ENCODE measurements around the gene ARFIP2. TPM values are rescaled to one million over a fixed set of nuclear protein-coding genes. Genes with fewer than 3 reads are reported as not detected.
A peak's percentile ranks its signal among the peaks of the same experiment; 100 is the strongest.
"Not testable (repeated sequence)": the region's sequence is repeated elsewhere in the genome, so short reads cannot be mapped to it uniquely, and the experiment has no call there.

Gene ARFIP2
- total RNA-seq (2012; rRNA removed): 53.5 and 60.8 TPM in 2 replicates

GRCh38 chr11:6481012-6481923, at the start of gene ARFIP2, which contains the start of gene TIMM10B:
ARFIP2 (minus strand) TSS chr11:6481331; CDS start chr11:6480421, 910 bp downstream.
TIMM10B (plus strand) TSS chr11:6481501; CDS start chr11:6481517, 16 bp downstream.
- Histone ChIP-seq H3K9ac (ENCODE audit: low read depth, low read length) (peak within 1 kb of the TSS; percentile 98), H3K4me3 (ENCODE audit: low read length) (peak within 1 kb of the TSS; percentile 88), H3K4me2 (ENCODE audit: low read length) (peak within 1 kb of the TSS; percentile 98), H3K4me1 (ENCODE audit: control insufficient read depth, insufficient read depth, low read length) (peaks cover 22% of the 10 kb centered on the region), H3K27me3 (ENCODE audit: control insufficient read depth, insufficient read depth, low read length) (no peaks in the 10 kb centered on the region), H3K36me3 (ENCODE audit: insufficient read depth, low read length) (peaks cover 62% of the 10 kb centered on the region), H3K9me3 (replicated peaks; ENCODE audit: low read length) (no peaks in the 10 kb centered on the region)

GRCh38 chr11:6530848-6531247, 49.7 kb upstream of the ARFIP2 start:
- no peak overlapping the region for H3K9ac ChIP-seq (ENCODE audit: low read depth, low read length)
- H3K27me3 ChIP-seq (ENCODE audit: control insufficient read depth, insufficient read depth, low read length): no peaks in the 10 kb centered on the region
- peaks cover 8% of the 10 kb centered on the region for H3K36me3 ChIP-seq (ENCODE audit: insufficient read depth, low read length)
- H3K4me2 ChIP-seq (ENCODE audit: low read length): no peak overlapping the region
- H3K4me1 ChIP-seq (ENCODE audit: control insufficient read depth, insufficient read depth, low read length): no peaks in the 10 kb centered on the region
- no peaks in the 10 kb centered on the region for H3K9me3 ChIP-seq (replicated peaks; ENCODE audit: low read length)
- no peak overlapping the region for H3K4me3 ChIP-seq (ENCODE audit: low read length)

GRCh38 chr11:6529266-6529665, 48.1 kb upstream of the ARFIP2 start:
- Histone ChIP-seq H3K36me3 (ENCODE audit: insufficient read depth, low read length) (peaks cover 8% of the 10 kb centered on the region), H3K9ac (ENCODE audit: low read depth, low read length) (no peak overlapping the region), H3K4me3 (ENCODE audit: low read length) (no peak overlapping the region), H3K4me1 (ENCODE audit: control insufficient read depth, insufficient read depth, low read length) (no peaks in the 10 kb centered on the region), H3K27me3 (ENCODE audit: control insufficient read depth, insufficient read depth, low read length) (no peaks in the 10 kb centered on the region), H3K9me3 (replicated peaks; ENCODE audit: low read length) (no peaks in the 10 kb centered on the region), H3K4me2 (ENCODE audit: low read length) (no peak overlapping the region)

- no peak overlapping the region for H3K4me3 ChIP-seq (ENCODE audit: low read length)
- no peaks in the 10 kb centered on the region for H3K9me3 ChIP-seq (replicated peaks; ENCODE audit: low read length)
- no peaks in the 10 kb centered on the region for H3K27me3 ChIP-seq (ENCODE audit: control insufficient read depth, insufficient read depth, low read length)
- H3K36me3 ChIP-seq (ENCODE audit: insufficient read depth, low read length): peaks cover 8% of the 10 kb centered on the region
- no peaks in the 10 kb centered on the region for H3K4me1 ChIP-seq (ENCODE audit: control insufficient read depth, insufficient read depth, low read length)
- no peak overlapping the region for H3K4me2 ChIP-seq (ENCODE audit: low read length)
- H3K9ac ChIP-seq (ENCODE audit: low read depth, low read length): no peak overlapping the region
Measured at GRCh38 chr11:6526411-6527135, 45.4 kb upstream of the ARFIP2 start.

- Histone ChIP-seq H3K4me3 (ENCODE audit: low read length) (no peak overlapping the region), H3K9me3 (replicated peaks; ENCODE audit: low read length) (no peaks in the 10 kb centered on the region), H3K27me3 (ENCODE audit: control insufficient read depth, insufficient read depth, low read length) (no peaks in the 10 kb centered on the region), H3K4me2 (ENCODE audit: low read length) (no peak overlapping the region), H3K9ac (ENCODE audit: low read depth, low read length) (no peak overlapping the region), H3K4me1 (ENCODE audit: control insufficient read depth, insufficient read depth, low read length) (no peaks in the 10 kb centered on the region), H3K36me3 (ENCODE audit: insufficient read depth, low read length) (peaks cover 4% of the 10 kb centered on the region)
Measured at GRCh38 chr11:6523253-6523652, 42.1 kb upstream of the ARFIP2 start.

GRCh38 chr11:6521946-6522345, 40.8 kb upstream of the ARFIP2 start:
- H3K4me1 ChIP-seq (ENCODE audit: control insufficient read depth, insufficient read depth, low read length); H3K36me3 ChIP-seq (ENCODE audit: insufficient read depth, low read length); H3K9ac ChIP-seq (ENCODE audit: low read depth, low read length); H3K9me3 ChIP-seq (replicated peaks; ENCODE audit: low read length); H3K27me3 ChIP-seq (ENCODE audit: control insufficient read depth, insufficient read depth, low read length); H3K4me3 ChIP-seq (ENCODE audit: low read length); H3K4me2 ChIP-seq (ENCODE audit: low read length): not testable (repeated sequence)

GRCh38 chr11:6520265-6520664, 39.1 kb upstream of the ARFIP2 start:
- peaks cover 4% of the 10 kb centered on the region for H3K36me3 ChIP-seq (ENCODE audit: insufficient read depth, low read length)
- H3K27me3 ChIP-seq (ENCODE audit: control insufficient read depth, insufficient read depth, low read length): no peaks in the 10 kb centered on the region
- no peak overlapping the region for H3K9ac ChIP-seq (ENCODE audit: low read depth, low read length)

GRCh38 chr11:6516865-6517264, 35.7 kb upstream of the ARFIP2 start:
- Histone ChIP-seq H3K4me3 (ENCODE audit: low read length) (no peak overlapping the region), H3K9ac (ENCODE audit: low read depth, low read length) (no peak overlapping the region), H3K9me3 (replicated peaks; ENCODE audit: low read length) (no peaks in the 10 kb centered on the region), H3K27me3 (ENCODE audit: control insufficient read depth, insufficient read depth, low read length) (no peaks in the 10 kb centered on the region), H3K4me1 (ENCODE audit: control insufficient read depth, insufficient read depth, low read length) (no peaks in the 10 kb centered on the region), H3K36me3 (ENCODE audit: insufficient read depth, low read length) (peaks cover 4% of the 10 kb centered on the region), H3K4me2 (ENCODE audit: low read length) (no peak overlapping the region)

More at GRCh38 chr11:6520265-6520664, 39.1 kb upstream of the ARFIP2 start:
- Histone ChIP-seq H3K9me3 (replicated peaks; ENCODE audit: low read length) (no peaks in the 10 kb centered on the region), H3K4me1 (ENCODE audit: control insufficient read depth, insufficient read depth, low read length) (no peaks in the 10 kb centered on the region), H3K4me3 (ENCODE audit: low read length) (no peak overlapping the region), H3K4me2 (ENCODE audit: low read length) (no peak overlapping the region)

- H3K4me2 ChIP-seq (ENCODE audit: low read length): no peak overlapping the region
- no peak overlapping the region for H3K4me3 ChIP-seq (ENCODE audit: low read length)
- H3K4me1 ChIP-seq (ENCODE audit: control insufficient read depth, insufficient read depth, low read length): peaks cover 9% of the 10 kb centered on the region
- H3K9me3 ChIP-seq (replicated peaks; ENCODE audit: low read length): no peaks in the 10 kb centered on the region
- no peaks in the 10 kb centered on the region for H3K27me3 ChIP-seq (ENCODE audit: control insufficient read depth, insufficient read depth, low read length)
- no peak overlapping the region for H3K9ac ChIP-seq (ENCODE audit: low read depth, low read length)
- peaks cover 7% of the 10 kb centered on the region for H3K36me3 ChIP-seq (ENCODE audit: insufficient read depth, low read length)
Measured at GRCh38 chr11:6505577-6506240, 24.6 kb upstream of the ARFIP2 start.

- Histone ChIP-seq H3K4me2 (ENCODE audit: low read length) (no peak overlapping the region), H3K4me3 (ENCODE audit: low read length) (no peak overlapping the region), H3K9me3 (replicated peaks; ENCODE audit: low read length) (no peaks in the 10 kb centered on the region), H3K9ac (ENCODE audit: low read depth, low read length) (no peak overlapping the region), H3K27me3 (ENCODE audit: control insufficient read depth, insufficient read depth, low read length) (no peaks in the 10 kb centered on the region), H3K4me1 (ENCODE audit: control insufficient read depth, insufficient read depth, low read length) (peaks cover 15% of the 10 kb centered on the region), H3K36me3 (ENCODE audit: insufficient read depth, low read length) (peaks cover 10% of the 10 kb centered on the region)
Measured at GRCh38 chr11:6504166-6504565, 23.0 kb upstream of the ARFIP2 start.

GRCh38 chr11:6502382-6502781, 21.3 kb upstream of the ARFIP2 start:
- H3K4me1 ChIP-seq (ENCODE audit: control insufficient read depth, insufficient read depth, low read length): peaks cover 17% of the 10 kb centered on the region
- H3K9ac ChIP-seq (ENCODE audit: low read depth, low read length): no peak overlapping the region
- no peaks in the 10 kb centered on the region for H3K27me3 ChIP-seq (ENCODE audit: control insufficient read depth, insufficient read depth, low read length)
- no peak overlapping the region for H3K4me3 ChIP-seq (ENCODE audit: low read length)
- H3K9me3 ChIP-seq (replicated peaks; ENCODE audit: low read length): no peaks in the 10 kb centered on the region
- H3K4me2 ChIP-seq (ENCODE audit: low read length): no peak overlapping the region
- peaks cover 5% of the 10 kb centered on the region for H3K36me3 ChIP-seq (ENCODE audit: insufficient read depth, low read length)
